Hindlimb muscle (tissue), 1 donor: ENCODE data around the gene ELOB. TPM values are rescaled to one million over a fixed set of nuclear protein-coding genes. Genes with fewer than 3 reads are reported as not detected.
"Not testable (repeated sequence)": the region's sequence is repeated elsewhere in the genome, so short reads cannot be mapped to it uniquely, and the experiment has no call there.

Experiments
- DNase-seq: peaks from one replicate; pipeline ENCODE4 v3.0.0-alpha.2; 2013
- polyA plus RNA-seq: library from polyadenylated mRNA; unstranded; fragments of 120-200 nt; gene quantifications from one replicate; pipeline ENCODE4 v1.2.1, GENCODE V29; 2013; ENCODE audit not compliant: insufficient read length

ELOB gene
- polyA plus RNA-seq, 1 donor: 148 TPM

DNA sequence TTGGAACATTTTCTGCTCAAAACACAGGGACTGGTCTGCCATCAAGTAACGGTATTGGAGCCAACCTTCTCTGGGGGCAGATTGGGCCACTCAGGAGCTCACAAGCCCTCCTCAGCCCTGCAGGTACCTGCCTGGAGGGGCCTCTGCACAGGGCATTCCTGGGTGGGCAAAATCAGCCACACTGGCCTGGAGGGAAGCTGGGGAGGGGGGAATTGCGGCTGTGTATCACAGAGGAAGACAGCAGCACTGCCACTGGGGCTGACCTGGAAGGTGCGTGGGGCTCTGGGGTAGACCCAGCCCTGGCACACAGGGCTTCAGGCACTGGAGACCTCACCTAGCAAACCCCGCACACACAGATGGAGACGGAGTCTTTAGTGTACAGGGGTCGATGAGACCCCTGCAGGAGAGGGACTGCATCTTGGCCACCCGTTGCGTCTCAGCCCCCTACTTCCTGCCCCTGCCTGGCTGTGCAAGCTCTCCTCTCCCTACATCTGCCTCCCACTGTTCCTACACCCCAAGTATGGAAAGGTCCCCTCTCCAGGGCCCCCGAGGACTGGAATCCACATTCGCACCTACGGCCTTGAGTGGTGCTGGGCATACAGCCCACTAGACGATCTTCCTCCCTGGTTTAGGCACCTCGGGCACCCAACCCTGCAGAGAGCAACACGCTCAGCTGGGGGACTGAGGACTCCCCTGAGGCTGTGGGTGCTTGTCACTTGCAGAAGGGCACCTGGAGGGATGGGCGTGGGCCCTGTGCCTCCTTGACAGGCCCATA lies 31.8 kb downstream of the ELOB start:
- DNase-seq: no peak

DNA sequence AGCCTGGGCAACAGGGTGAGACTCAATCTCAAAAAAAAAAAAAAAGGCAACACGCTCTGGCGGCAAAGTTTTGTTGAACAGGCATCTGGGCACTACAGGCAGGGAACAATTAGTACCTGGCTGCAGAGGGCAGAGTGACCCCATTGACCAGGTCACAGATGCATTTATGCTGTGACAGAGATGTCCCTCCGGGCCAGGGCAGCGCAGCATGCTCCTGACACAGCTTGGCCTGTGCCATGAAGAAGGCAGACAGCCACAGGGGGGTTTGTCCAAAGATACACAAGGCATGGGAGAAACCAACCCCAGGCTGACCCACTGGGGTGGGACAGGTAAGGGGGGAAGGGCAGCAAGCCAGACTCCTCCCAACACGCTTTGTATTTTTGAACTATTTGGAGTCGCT lies 32.4 kb downstream of the ELOB start:
- DNase-seq: no peak

- DNase-seq: no peak
Observed at GRCh38 chr16:2743007-2743810, 33.9 kb downstream of the ELOB start.

- DNase-seq: no peak
Observed at GRCh38 chr16:2742323-2743006, 34.6 kb downstream of the ELOB start.

GRCh38 chr16:2741168-2741567 lies 35.9 kb downstream of the ELOB start:
- DNase-seq: no peak

DNA sequence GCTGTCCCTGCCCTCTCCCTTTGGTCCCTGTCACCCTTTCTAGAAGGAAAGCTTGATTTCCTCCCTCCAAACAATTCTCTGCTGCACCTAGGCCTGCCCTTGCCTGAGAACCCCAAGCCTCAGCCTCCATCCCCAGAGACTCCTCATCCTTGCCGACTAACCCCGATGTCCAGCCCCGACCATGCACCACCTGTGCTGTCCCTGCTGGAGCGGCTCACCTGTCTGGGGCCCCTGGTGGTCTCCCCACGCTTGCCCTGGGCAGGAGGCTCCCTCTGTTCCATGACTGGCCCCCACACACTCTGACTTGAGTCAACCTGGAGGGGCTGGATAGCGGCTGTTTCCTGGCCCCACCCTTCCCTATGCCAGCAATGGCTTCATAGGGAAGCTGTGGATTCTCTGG lies 36.6 kb downstream of the ELOB start:
- DNase-seq: no peak

GRCh38 chr16:2739625-2740430 lies 37.3 kb downstream of the ELOB start:
- DNase-seq: no peak

GRCh38 chr16:2738615-2739014 lies 38.5 kb downstream of the ELOB start:
- DNase-seq: no peak

GRCh38 chr16:2737895-2738418 lies 39.1 kb downstream of the ELOB start:
- DNase-seq: no peak

DNA sequence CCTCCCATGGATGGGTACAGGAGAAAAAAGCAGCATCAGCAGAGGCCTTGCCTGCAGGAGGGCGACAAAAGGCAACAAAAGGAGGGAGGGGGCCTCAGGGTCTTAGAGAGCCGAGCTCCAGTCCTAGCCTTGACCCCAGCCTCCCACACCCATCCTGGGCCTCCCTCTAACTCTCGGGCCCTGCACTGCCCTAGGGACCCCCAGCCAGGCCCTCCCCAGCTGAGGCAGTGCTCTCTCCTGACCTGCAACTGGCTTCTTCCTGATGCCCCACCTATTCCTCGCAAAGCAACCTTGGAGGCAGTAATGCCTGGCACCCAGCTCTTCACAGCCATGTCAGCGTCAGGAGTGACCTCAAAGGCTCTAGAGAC lies 39.9 kb downstream of the ELOB start:
- no peak for DNase-seq

- DNase-seq: no peak
Observed at GRCh38 chr16:2736476-2737237, 40.4 kb downstream of the ELOB start.

DNA sequence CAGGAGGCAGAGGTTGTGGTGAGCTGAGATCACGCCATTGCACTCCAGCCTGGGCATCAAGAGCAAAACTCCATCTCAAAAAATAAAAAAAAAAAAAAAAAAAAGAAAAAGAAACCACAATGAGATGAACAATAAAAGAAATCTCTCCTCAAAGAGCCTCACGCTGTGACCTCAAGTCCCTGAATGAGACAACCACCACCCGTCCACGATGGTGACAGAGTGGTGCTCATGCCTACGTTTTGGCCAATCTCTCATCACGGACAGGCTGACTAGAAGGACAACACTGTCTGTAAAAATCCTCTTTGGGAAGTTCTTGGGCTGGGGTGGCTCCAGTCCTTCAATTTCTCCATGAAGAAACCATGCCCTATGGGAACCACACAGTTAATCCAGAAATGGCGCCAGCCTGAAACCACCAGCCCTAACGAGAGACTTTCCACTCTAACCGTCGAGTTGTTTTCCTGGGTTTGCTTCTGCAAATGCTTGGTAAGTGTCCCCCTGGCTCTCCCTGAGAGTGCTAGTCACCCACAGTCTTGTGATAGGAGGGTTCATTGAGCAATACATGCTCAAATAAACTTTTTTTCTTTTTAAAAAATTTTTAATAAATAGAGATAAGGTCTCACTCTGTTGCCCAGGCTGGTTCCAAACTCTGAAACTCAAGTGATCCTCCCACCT lies 42.1 kb downstream of the ELOB start:
- no peak for DNase-seq

DNA sequence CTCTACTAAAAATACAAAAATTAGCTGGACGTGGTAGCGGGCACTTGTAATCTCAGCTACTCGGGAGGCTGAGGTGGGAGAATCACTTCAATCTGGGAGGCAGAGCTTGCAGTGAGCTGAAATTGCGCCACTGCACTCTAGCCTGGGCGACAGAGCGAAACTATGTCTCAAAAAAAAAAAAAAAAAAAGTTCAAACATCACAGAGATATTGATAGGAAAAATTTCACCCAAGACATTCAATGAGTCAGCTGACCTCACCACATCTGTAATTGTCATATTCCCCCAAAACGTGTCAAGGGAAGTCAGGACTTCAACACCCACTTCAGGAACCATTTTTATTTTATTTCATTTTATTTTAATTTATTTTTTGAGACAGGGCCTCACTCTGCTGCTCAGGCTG lies 49.0 kb downstream of the ELOB start:
- no peak for DNase-seq

DNA sequence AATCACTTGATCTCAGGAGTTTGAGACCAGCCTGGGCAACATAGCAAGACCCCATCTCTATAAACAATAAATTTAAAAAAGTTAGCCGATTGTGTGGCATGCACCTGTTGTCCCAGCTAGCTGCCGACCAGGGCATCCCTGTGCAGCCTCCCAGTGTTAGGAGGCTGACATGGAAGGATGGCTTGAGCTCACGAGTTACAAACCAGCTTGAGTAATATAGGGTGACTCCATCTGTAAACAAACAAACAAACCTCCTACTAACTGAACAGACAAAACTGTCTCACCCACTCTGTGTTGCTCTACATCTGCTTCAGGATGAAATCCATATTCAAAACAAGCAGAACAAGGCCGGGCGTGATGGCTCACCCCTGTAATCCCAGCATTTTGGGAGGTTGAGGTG lies 50.2 kb downstream of the ELOB start:
- no peak for DNase-seq

GRCh38 chr16:2724816-2725348 lies 52.2 kb downstream of the ELOB start:
- DNase-seq: no peak

GRCh38 chr16:2724088-2724676 lies 52.9 kb downstream of the ELOB start:
- DNase-seq: no peak

- not testable (repeated sequence) for DNase-seq
Observed at GRCh38 chr16:2721634-2722173, 55.4 kb downstream of the ELOB start.
